Measurements from ENCODE around the gene SERPINB8. TPM values are rescaled to one million over a fixed set of nuclear protein-coding genes. Genes with fewer than 3 reads are reported as not detected.

The SERPINB8 gene
- total and polyA plus RNA-seq, 8 donors, result 2.8 to 11.5 (median 4.0) TPM

DNA sequence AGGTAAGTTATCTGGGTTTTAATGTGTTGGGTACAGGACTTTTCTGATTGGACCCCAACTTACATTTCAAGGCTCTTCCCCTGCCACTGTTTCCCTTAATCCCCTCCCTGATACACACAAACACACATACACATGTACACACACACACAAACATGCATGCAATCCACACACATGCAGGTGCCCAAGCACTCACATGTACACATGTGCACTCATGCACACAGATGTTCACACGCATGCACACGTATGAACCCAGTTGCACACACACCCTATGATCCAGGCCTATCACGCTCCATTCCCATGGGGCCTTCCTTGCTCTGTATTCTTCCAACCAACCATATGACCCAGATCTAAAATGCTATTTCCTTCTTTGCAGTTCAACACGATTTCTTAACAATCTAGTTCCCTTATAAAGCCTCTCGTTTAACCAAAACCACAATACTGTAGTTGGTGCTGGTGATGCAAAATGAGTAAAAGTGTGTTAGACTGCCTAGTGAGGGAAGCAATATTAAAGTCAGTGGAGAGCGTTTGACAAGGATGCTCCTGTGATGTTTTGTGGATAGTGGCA, 11.1 kb downstream of the SERPINB8 start:
- ATAC-seq, result peak in 1 of 4 donors; percentile 5
- DNase-seq, result no peak
- H3K36me3 ChIP-seq, result no peaks in the 10 kb centered on the region

DNA sequence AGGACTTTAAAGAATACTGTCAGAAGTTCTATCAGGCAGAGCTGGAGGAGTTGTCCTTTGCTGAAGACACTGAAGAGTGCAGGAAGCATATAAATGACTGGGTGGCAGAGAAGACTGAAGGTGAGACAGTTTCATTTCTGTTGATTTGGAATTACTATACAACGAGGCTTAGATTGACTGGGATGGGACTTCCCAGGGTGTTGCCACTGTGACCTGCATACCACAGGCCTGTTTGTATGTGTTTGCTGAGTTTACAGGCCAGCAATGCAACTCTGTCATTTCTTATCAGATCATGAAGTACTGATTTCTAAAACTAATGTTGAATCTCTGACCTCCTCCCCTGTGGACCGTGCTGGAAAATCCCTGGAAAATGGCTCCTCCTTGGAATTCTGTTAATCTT, 11.8 kb downstream of the SERPINB8 start:
- TF ChIP-seq, protein P1, sequence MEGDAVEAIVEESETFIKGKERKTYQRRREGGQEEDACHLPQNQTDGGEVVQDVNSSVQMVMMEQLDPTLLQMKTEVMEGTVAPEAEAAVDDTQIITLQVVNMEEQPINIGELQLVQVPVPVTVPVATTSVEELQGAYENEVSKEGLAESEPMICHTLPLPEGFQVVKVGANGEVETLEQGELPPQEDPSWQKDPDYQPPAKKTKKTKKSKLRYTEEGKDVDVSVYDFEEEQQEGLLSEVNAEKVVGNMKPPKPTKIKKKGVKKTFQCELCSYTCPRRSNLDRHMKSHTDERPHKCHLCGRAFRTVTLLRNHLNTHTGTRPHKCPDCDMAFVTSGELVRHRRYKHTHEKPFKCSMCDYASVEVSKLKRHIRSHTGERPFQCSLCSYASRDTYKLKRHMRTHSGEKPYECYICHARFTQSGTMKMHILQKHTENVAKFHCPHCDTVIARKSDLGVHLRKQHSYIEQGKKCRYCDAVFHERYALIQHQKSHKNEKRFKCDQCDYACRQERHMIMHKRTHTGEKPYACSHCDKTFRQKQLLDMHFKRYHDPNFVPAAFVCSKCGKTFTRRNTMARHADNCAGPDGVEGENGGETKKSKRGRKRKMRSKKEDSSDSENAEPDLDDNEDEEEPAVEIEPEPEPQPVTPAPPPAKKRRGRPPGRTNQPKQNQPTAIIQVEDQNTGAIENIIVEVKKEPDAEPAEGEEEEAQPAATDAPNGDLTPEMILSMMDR (IDR thresholded peaks at IDR 0.05), result no peak
- ATAC-seq, result peak in 2 of 4 donors; percentile 56 to 57
- 33 to 34% methylated on average over 2 of the region's 2 CpGs for WGBS, 2 donors
- no peak for DNase-seq
- Histone ChIP-seq H3K36me3 (no peaks in the 10 kb centered on the region), H3K9me3 (no peaks in the 10 kb centered on the region), H3K4me3 (no peak overlapping the region), H3K27me3 (no peaks in the 10 kb centered on the region), H3K4me1 (peaks cover 0 to 7% (median 4%) of the 10 kb centered on the region in 3 donors), H3K27ac (peak overlapping the region in 1 of 4 donors; percentile 2)
- intact Hi-C loops (cut with DNase I), result no loop called here
- FAIRE-seq, result no peak

More for the DNA sequence above, 11.1 kb downstream of the SERPINB8 start:
- peak overlapping the region in 1 of 4 donors; percentile 2 for H3K27ac ChIP-seq
- no peak for FAIRE-seq
- H3K4me1 ChIP-seq, result peaks cover 0 to 7% (median 4%) of the 10 kb centered on the region in 3 donors
- no peaks in the 10 kb centered on the region for H3K27me3 ChIP-seq
- intact Hi-C loops (cut with DNase I), result no loop called here
- H3K9me3 ChIP-seq, result no peaks in the 10 kb centered on the region
- H3K4me3 ChIP-seq, result no peak overlapping the region
- 74 to 82% methylated on average over 6 of the region's 6 CpGs for WGBS, 2 donors
- TF ChIP-seq, protein P1 (IDR thresholded peaks at IDR 0.05), result no peak

DNA sequence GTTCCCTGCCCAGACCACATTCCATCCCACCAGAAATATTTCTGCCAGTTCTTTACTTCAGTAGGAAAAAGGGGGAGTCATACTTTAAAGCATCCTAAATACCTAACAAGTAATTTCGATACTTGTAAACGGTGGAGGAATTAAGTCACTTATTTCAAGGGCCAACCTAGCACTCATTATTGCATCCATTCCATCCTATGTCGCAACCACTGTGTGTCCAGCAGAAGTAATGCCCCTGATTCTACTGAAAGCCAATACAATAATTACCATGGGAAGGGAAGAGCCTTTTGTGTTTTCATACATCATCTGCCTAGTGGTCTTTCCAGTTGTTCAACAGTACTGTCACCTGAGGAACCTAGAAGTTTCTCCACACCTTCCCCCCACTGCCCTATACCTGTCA, 12.5 kb downstream of the SERPINB8 start:
- no peaks in the 10 kb centered on the region for H3K27me3 ChIP-seq
- intact Hi-C loops (cut with DNase I), result no loop called here
- DNase-seq, result no peak
- WGBS, 2 donors, result 67 to 71% methylated on average over 3 of the region's 3 CpGs
- H3K27ac ChIP-seq, result peak overlapping the region in 1 of 4 donors; percentile 2
- FAIRE-seq, result no peak
- H3K9me3 ChIP-seq, result no peaks in the 10 kb centered on the region
- peaks cover 0 to 7% (median 4%) of the 10 kb centered on the region in 3 donors for H3K4me1 ChIP-seq
- H3K36me3 ChIP-seq, result no peaks in the 10 kb centered on the region
- TF ChIP-seq, protein P1 (IDR thresholded peaks at IDR 0.05), result no peak
- H3K4me3 ChIP-seq, result no peak overlapping the region
- ATAC-seq, result no peak

DNA sequence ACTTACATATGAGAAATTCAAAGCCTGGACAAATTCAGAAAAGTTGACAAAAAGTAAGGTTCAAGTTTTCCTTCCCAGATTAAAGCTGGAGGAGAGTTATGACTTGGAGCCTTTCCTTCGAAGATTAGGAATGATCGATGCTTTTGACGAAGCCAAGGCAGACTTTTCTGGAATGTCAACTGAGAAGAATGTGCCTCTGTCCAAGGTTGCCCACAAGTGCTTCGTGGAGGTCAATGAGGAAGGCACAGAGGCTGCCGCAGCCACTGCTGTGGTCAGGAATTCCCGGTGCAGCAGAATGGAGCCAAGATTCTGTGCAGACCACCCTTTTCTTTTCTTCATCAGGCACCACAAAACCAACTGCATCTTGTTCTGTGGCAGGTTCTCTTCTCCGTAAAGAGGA, 17.0 kb downstream of the SERPINB8 start:
- Histone ChIP-seq H3K4me3 (no peak overlapping the region), H3K4me1 (no peaks in the 10 kb centered on the region), H3K27ac (no peak overlapping the region), H3K36me3 (no peaks in the 10 kb centered on the region), H3K27me3 (no peaks in the 10 kb centered on the region), H3K9me3 (no peaks in the 10 kb centered on the region)
- WGBS, 2 donors, result 66 to 67% methylated on average over 7 of the region's 7 CpGs
- DNase-seq (no peak), FAIRE-seq (no peak), ATAC-seq (no peak)
- intact Hi-C loops (cut with DNase I), result no loop called here
- TF ChIP-seq, protein P1 (IDR thresholded peaks at IDR 0.05), result no peak

DNA sequence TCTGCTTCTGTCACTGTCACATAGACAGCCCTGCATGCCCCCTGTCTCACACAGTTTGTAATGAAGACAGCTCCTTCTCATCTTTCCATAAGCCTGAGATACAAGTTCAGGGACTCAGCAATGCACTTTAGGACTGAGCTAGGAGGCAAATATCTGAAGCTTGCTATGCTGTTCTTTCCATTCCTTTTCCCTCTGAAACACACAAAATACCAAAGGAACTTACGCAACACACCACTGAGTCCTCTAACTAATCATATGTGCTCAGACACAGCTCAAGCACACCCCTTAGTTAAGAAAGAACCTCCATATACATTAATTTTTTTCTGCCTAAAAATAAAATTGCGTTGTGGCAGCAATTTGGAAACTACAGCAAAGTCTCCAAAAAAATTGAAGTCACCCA, 17.9 kb downstream of the SERPINB8 start:
- no peak for FAIRE-seq
- no peak overlapping the region for H3K27ac ChIP-seq
- no peaks in the 10 kb centered on the region for H3K36me3 ChIP-seq
- ATAC-seq, result no peak
- no peak overlapping the region for H3K4me3 ChIP-seq
- intact Hi-C loops (cut with DNase I), result no loop called here
- DNase-seq, result no peak
- 80 to 81% methylated on average over 2 of the region's 2 CpGs for WGBS, 2 donors
- no peaks in the 10 kb centered on the region for H3K27me3 ChIP-seq
- TF ChIP-seq, protein P1 (IDR thresholded peaks at IDR 0.05), result no peak
- H3K9me3 ChIP-seq, result no peaks in the 10 kb centered on the region
- H3K4me1 ChIP-seq, result no peaks in the 10 kb centered on the region
